Iris pigment epithelial cell (primary cell): ENCODE data around the gene MYO7B.
A peak's percentile ranks its signal among the peaks of the same experiment; 100 is the strongest.

ENCODE experiments used
- DNase-seq: peaks from one replicate; pipeline ENCODE4 v3.0.0-alpha.2; 2011; ENCODE audit warnings: low read depth

MYO7B gene

DNA sequence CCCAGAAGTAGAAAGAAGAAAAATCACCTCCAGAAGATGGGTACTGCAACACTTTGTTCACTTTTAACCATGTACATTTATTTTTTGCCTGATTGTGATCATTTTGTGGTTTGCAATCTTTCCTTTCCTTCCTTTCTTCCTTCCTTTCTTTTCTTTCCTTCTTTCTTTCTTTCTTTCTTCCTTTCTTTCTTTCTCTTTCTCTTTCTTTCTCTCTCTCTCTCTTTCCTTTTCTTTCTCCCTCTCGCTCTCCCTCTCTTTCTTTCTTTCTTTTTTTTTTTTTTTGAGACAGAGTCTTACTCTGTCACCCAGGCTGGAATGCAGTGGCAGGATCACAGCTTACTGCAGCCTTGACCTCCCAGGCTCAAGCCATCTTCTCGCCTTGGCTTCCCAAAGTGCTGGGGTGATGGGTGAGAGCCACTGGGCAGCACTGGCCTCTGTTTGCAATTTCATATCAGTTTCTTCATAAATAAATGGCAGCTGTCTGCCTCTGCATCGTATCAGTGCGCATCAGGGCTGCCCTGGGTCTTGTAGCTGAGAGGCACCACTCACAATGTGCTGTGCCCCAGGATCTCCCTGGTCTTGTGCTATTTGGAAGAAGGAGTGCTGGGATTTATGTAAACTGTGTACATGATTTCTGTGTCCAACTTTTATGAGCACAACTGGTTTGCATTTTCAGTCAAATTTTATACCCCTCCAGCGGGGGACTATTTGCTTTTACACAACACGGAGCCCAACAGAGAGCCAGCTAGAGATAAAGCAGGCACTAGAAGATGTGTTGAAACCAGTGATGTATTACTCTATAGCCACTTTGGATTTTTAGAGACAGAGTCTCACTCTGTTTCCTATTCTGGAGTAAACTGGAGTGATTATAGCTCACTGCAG lies 146.7 kb downstream of the MYO7B start:
- DNase-seq, result no peak

GRCh38 chr2:127683056-127683455 lies 147.6 kb downstream of the MYO7B start:
- DNase-seq, result no peak

DNA sequence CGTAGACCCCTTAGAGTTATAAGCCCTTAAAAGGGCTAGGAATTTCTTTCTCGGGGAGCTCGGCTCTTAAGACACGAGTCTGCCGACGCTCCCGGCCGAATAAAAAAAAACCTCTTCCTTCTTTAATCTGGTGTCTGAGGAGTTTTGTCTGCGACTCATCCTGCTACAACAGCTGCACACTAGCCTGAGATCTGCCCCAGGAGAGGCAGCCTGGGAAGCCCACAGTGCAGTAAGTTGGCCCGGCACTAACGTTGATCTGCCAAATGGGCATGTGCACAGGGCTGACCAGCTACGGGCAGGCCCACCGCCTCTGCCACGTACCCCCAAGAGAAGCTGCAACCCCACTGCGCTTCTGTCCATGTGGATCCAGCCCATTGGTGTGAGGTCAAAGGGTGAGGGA lies 148.3 kb downstream of the MYO7B start:
- DNase-seq, result no peak

DNA sequence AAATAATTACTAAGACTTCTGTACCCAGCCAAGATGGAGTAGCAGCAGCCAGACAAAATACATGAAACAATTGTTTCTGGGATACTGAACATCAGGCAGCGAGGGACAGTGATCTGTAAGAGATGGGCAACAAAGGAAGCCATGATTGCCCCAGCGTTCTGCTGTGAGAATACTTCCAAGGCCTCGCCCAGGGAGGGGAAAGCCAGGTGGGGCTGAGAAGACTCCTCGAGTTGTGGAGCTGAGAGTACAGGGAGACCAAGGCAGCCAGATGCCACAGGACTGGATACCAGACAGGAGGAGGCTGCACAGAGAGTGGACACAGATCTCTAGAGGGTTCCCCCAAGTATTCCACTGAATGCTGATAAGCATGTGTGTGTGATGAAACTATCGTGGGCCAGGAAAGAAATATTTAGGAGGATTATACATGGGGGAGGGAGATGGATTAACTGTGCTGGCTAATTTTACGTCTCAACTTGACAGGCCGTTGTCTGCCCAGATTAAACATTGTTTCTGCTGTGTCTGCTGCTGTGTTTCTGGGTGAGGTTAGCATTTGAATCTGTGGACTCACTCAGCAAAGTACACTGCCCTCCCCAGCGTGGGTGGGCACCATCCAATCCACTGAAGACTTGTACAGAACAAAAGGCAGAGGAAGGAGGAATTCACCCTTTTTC lies 150.1 kb downstream of the MYO7B start:
- DNase-seq, result peak; percentile 37
